GM12801 (cell line): Measurements from ENCODE around the gene YEATS2.

Experiments
- CTCF ChIP-seq: IDR thresholded peaks from one replicate; pipeline ENCODE4 v1.5.1; 2011; ENCODE audit warnings: control low read depth; ENCODE audit not compliant: insufficient read length; ENCODE audit errors: extremely low read depth

The YEATS2 gene

DNA sequence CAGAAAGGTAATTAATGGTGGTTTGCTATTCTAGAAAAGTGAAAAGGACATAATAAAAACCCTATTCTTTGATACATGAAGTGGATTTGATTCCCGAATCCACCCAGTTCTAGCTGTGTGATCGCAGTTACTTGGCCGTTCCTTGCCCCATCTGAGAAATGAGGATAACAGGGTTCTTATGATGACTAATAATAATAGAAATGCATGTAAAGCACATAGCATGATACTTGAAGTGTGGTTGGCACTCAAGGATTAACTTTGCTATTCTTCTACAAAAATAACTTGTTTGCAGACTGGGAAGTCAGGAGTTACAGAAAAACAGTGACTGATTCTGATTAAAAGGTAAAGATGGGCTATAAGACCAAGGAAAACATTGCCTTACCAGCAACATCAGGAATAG, 160.3 kb downstream of the YEATS2 start:
- no peak for TF ChIP-seq CTCF
